Measurements from ENCODE around the gene STX8.
A peak's percentile ranks its signal among the peaks of the same experiment; 100 is the strongest.

Gene STX8

DNA sequence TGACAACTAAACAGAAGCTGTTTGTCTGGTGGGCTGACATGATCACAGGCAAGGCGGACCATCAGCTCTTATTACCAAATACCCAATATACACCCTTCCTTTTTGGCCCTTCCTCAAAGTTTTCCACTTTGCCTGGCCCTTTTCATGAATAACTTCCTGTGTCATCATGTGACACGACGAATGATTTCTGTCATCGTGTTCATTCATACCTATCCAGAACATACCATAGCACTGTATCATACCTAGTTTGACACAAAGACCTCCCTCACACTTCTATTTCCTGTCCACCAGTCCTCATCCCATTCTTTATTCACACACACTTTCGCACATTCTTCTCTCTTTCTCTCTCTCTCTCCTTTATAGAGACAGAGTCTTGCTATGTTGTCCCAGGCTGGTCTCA, 131.8 kb downstream of the STX8 start:
- Histone ChIP-seq H2AFZ (ENCODE audit: low read depth, low read length) (no peak overlapping the region), H3K36me3 (replicated peaks; ENCODE audit: low read depth, low read length) (no peaks in the 10 kb centered on the region), H3K27ac (ENCODE audit: low read length) (no peak overlapping the region), H3K27me3 (ENCODE audit: low read depth, low read length) (no peaks in the 10 kb centered on the region), H3K4me3 (ENCODE audit: low read length) (no peak overlapping the region), H3K9ac (ENCODE audit: low read length) (no peak overlapping the region), H3K4me2 (ENCODE audit: low read length) (no peak overlapping the region), H3K4me1 (ENCODE audit: low read length) (no peaks in the 10 kb centered on the region), H3K9me3 (ENCODE audit: insufficient read depth, low read length) (no peaks in the 10 kb centered on the region), H3K79me2 (ENCODE audit: low read length) (no peaks in the 10 kb centered on the region), H4K20me1 (ENCODE audit: insufficient read depth, low read length) (no peaks in the 10 kb centered on the region)
- no peak for TF ChIP-seq EZH2phosphoT487 (IDR thresholded peaks at IDR 0.05; ENCODE audit: low read depth)
- no peak for TF ChIP-seq CTCF (IDR thresholded peaks at IDR 0.05; ENCODE audit: low read depth, low read length)

DNA sequence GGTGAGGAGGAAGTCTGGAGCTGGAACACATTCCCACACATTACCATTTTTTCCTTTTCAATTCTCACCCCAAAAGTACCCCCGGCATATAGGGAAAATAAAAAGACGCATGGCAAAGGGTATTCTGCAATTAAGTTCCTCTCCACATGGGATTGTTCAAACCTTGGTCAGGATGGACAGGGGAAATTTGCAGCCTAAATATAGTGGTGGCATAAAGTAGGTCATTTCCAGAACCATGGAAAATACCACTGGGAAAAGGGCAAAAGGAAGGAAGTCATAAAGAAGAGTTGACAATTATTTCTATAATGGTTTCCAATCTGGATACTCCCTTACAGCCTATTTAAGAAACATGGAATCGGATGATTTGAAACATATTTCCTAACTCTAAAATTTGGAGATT, 135.8 kb downstream of the STX8 start:
- H3K4me1 ChIP-seq (ENCODE audit: low read length) = peaks cover 3% of the 10 kb centered on the region
- no peak overlapping the region for H3K4me3 ChIP-seq (ENCODE audit: low read length)
- H3K36me3 ChIP-seq (replicated peaks; ENCODE audit: low read depth, low read length) = no peaks in the 10 kb centered on the region
- H4K20me1 ChIP-seq (ENCODE audit: insufficient read depth, low read length) = no peaks in the 10 kb centered on the region
- H3K4me2 ChIP-seq (ENCODE audit: low read length) = no peak overlapping the region
- no peak overlapping the region for H3K27ac ChIP-seq (ENCODE audit: low read length)
- H3K9me3 ChIP-seq (ENCODE audit: insufficient read depth, low read length) = no peaks in the 10 kb centered on the region
- H2AFZ ChIP-seq (ENCODE audit: low read depth, low read length) = no peak overlapping the region
- peaks cover 7% of the 10 kb centered on the region for H3K27me3 ChIP-seq (ENCODE audit: low read depth, low read length)
- no peaks in the 10 kb centered on the region for H3K79me2 ChIP-seq (ENCODE audit: low read length)
- TF ChIP-seq EZH2phosphoT487 (IDR thresholded peaks at IDR 0.05; ENCODE audit: low read depth) (no peak), CTCF (IDR thresholded peaks at IDR 0.05; ENCODE audit: low read depth, low read length) (no peak)
- H3K9ac ChIP-seq (ENCODE audit: low read length) = no peak overlapping the region

DNA sequence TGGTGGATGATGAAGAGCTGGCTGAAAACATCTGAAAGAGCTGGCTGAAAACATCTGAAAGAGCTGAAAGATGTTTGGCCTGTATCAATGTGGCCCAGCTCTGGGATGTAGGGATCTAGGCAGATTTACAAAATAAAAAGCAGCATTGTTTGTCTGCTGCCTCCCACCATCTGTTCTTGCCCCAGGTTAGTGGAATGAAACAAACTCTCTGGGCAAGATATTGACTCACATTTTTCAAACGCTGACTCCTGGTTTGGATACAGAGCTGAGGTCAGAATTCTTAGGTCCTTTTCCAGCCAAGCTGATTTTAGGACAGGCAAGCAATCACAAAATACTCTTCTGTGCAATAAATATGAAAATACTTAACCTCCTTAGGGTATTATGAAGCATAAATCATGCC, 139.0 kb downstream of the STX8 start:
- H3K4me2 ChIP-seq (ENCODE audit: low read length) = no peak overlapping the region
- H4K20me1 ChIP-seq (ENCODE audit: insufficient read depth, low read length) = peaks cover 3% of the 10 kb centered on the region; the same call in 1 of the 2 replicates
- H3K4me3 ChIP-seq (ENCODE audit: low read length) = no peak overlapping the region
- no peak overlapping the region for H2AFZ ChIP-seq (ENCODE audit: low read depth, low read length)
- TF ChIP-seq CTCF (IDR thresholded peaks at IDR 0.05; ENCODE audit: low read depth, low read length) (no peak), EZH2phosphoT487 (IDR thresholded peaks at IDR 0.05; ENCODE audit: low read depth) (no peak)
- H3K9ac ChIP-seq (ENCODE audit: low read length) = no peak overlapping the region
- no peaks in the 10 kb centered on the region for H3K79me2 ChIP-seq (ENCODE audit: low read length)
- H3K27me3 ChIP-seq (ENCODE audit: low read depth, low read length) = peaks cover 15% of the 10 kb centered on the region
- peaks cover 33% of the 10 kb centered on the region for H3K4me1 ChIP-seq (ENCODE audit: low read length)
- H3K9me3 ChIP-seq (ENCODE audit: insufficient read depth, low read length) = no peaks in the 10 kb centered on the region
- H3K27ac ChIP-seq (ENCODE audit: low read length) = no peak overlapping the region
- H3K36me3 ChIP-seq (replicated peaks; ENCODE audit: low read depth, low read length) = no peaks in the 10 kb centered on the region

DNA sequence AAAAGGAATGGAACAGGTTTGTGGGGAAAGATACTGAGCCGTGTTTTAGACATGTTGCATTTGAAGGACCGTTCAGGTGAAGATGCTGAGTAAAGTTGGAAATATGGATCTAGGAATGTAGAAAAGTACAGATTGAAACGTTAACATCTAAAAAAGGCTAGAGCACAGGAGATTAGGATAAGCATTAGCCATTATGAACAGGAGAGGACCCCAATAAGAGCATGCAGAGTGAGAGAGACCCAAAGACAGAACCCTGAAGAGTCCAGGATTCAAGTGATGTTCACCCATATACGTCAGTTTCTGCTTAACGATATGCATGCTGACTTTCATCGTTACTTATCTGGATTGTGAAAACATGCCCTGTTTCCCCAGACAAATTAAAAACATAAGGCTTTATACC, 140.5 kb downstream of the STX8 start:
- H3K9ac ChIP-seq (ENCODE audit: low read length) = no peak overlapping the region
- H3K36me3 ChIP-seq (replicated peaks; ENCODE audit: low read depth, low read length) = no peaks in the 10 kb centered on the region
- H3K4me1 ChIP-seq (ENCODE audit: low read length) = peaks cover 37% of the 10 kb centered on the region
- no peaks in the 10 kb centered on the region for H3K79me2 ChIP-seq (ENCODE audit: low read length)
- no peaks in the 10 kb centered on the region for H3K9me3 ChIP-seq (ENCODE audit: insufficient read depth, low read length)
- no peak overlapping the region for H2AFZ ChIP-seq (ENCODE audit: low read depth, low read length)
- H3K4me2 ChIP-seq (ENCODE audit: low read length) = peak overlapping the region; percentile 14; the same call in 1 of the 2 replicates
- peaks cover 3% of the 10 kb centered on the region; the same call in 1 of the 2 replicates for H4K20me1 ChIP-seq (ENCODE audit: insufficient read depth, low read length)
- no peak overlapping the region for H3K27ac ChIP-seq (ENCODE audit: low read length)
- H3K4me3 ChIP-seq (ENCODE audit: low read length) = no peak overlapping the region
- no peak for TF ChIP-seq CTCF (IDR thresholded peaks at IDR 0.05; ENCODE audit: low read depth, low read length)
- H3K27me3 ChIP-seq (ENCODE audit: low read depth, low read length) = peaks cover 15% of the 10 kb centered on the region
